IMR-90 (cell line): ENCODE results near the gene TRMT2B. TPM values are rescaled to one million over a fixed set of nuclear protein-coding genes. Genes with fewer than 3 reads are reported as not detected.
A peak's percentile ranks its signal among the peaks of the same experiment; 100 is the strongest.

Source experiments
- ATAC-seq: fragments of 200-7000 bp; cut with Tn5 transposase; 2 replicates; pipeline ENCODE4 v1.9.1; 2020; ENCODE audit warnings: low read depth, mild to moderate bottlenecking, moderate library complexity
- BruUV-seq: library from RNA; stranded (reverse); fragments of 400-500 nt; replicated peaks from 2 replicates; lab custom pipeline; 2021; lab: Mats Ljungman, UMichigan
- CTCF ChIA-PET: fragments of 300-600 bp; formaldehyde crosslinking; extraction: SDS; loops from one replicate; lab custom pipeline; 2021; ENCODE audit warnings: antibody characterized with exemption; lab: Yijun Ruan, JAX
- POLR2A ChIA-PET: fragments of 300-600 bp; sonication (Branson Sonifier 250); formaldehyde crosslinking; loops from one replicate; lab custom pipeline; 2022; ENCODE audit warnings: antibody characterized with exemption; ENCODE audit not compliant: unreplicated experiment; lab: Charles Lee
- DNase-seq: peaks from one replicate; pipeline ENCODE4 v3.0.0; 2013
- H2AFZ ChIP-seq: replicated peaks from 2 replicates; pipeline ENCODE3; 2013; ENCODE audit warnings: low read length, mild to moderate bottlenecking; ENCODE audit not compliant: poor library complexity
- H2AK5ac ChIP-seq: 2 replicates; pipeline ENCODE4 v1.6.1; 2013; ENCODE audit warnings: low read depth, low read length, inconsistent platforms
- H2AK9ac ChIP-seq: replicated peaks from 2 replicates; pipeline ENCODE3; 2013; ENCODE audit warnings: mild to moderate bottlenecking, low read depth, low read length, moderate library complexity; ENCODE audit not compliant: poor library complexity
- H2BK120ac ChIP-seq: 2 replicates; pipeline ENCODE4 v1.6.1; 2013; ENCODE audit warnings: low read depth, low read length, inconsistent platforms
- H2BK15ac ChIP-seq: 3 replicates; pipeline ENCODE4 v1.6.1; 2013; ENCODE audit warnings: low read depth, low read length, inconsistent platforms
- H2BK20ac ChIP-seq: 2 replicates; pipeline ENCODE4 v1.6.1; 2013; ENCODE audit warnings: low read depth, mild to moderate bottlenecking, inconsistent platforms, low read length, moderate library complexity
- H2BK5ac ChIP-seq: 2 replicates; pipeline ENCODE4 v1.6.1; 2013; ENCODE audit warnings: mild to moderate bottlenecking, low read depth, low read length, inconsistent platforms; ENCODE audit not compliant: poor library complexity, severe bottlenecking
- H3K14ac ChIP-seq: replicated peaks from 2 replicates; pipeline ENCODE4 v1.6.1; 2013; ENCODE audit warnings: low read depth, low read length, inconsistent platforms
- H3K18ac ChIP-seq: 2 replicates; pipeline ENCODE4 v1.6.1; 2013; ENCODE audit warnings: low read depth, low read length, control low read depth
- H3K23ac ChIP-seq: 2 replicates; pipeline ENCODE4 v1.6.1; 2013; ENCODE audit warnings: low read depth, low read length, inconsistent platforms
- H3K27ac ChIP-seq: 2 replicates; pipeline ENCODE4 v1.5.1; 2013; ENCODE audit warnings: mild to moderate bottlenecking, control low read depth, low read length; ENCODE audit not compliant: insufficient read depth
- H3K27me3 ChIP-seq: 2 replicates; pipeline ENCODE4 v1.6.1; 2013; ENCODE audit warnings: low read length; ENCODE audit not compliant: control insufficient read depth, insufficient read depth
- H3K36me3 ChIP-seq: 2 replicates; pipeline ENCODE4 v1.6.1; 2013; ENCODE audit warnings: low read length, mixed read lengths; ENCODE audit not compliant: control insufficient read depth, insufficient read depth
- H3K4ac ChIP-seq: 2 replicates; pipeline ENCODE4 v1.6.1; 2013; ENCODE audit warnings: low read depth, low read length, inconsistent platforms
- H3K4me1 ChIP-seq: 2 replicates; pipeline ENCODE4 v1.6.1; 2013; ENCODE audit warnings: low read length, mixed read lengths; ENCODE audit not compliant: control insufficient read depth, insufficient read depth
- H3K4me2 ChIP-seq: 2 replicates; pipeline ENCODE4 v1.6.1; 2013; ENCODE audit warnings: low read depth, mild to moderate bottlenecking, control low read depth, low read length, moderate library complexity
- H3K4me3 ChIP-seq: 2 replicates; pipeline ENCODE4 v1.5.1; 2013; ENCODE audit warnings: low read depth, mild to moderate bottlenecking, control low read depth, low read length, moderate library complexity; ENCODE audit not compliant: insufficient read depth
- H3K56ac ChIP-seq: 2 replicates; pipeline ENCODE4 v1.6.1; 2013; ENCODE audit warnings: low read length, inconsistent platforms; ENCODE audit not compliant: insufficient read depth; ENCODE audit errors: extremely low read depth
- H3K79me1 ChIP-seq, 2 experiments: 2 replicates each; pipeline ENCODE4 v1.6.1; 2013; ENCODE audit warnings: low read length in 2 of 2, inconsistent platforms in 1 of 2, low read depth in 1 of 2
- H3K9ac ChIP-seq: 2 replicates; pipeline ENCODE4 v1.6.1; 2013; ENCODE audit warnings: low read depth, low read length, control low read depth
- H3K9me1 ChIP-seq: 2 replicates; pipeline ENCODE4 v1.6.1; 2013; ENCODE audit warnings: low read length, inconsistent platforms; ENCODE audit not compliant: insufficient read depth
- H3K9me3 ChIP-seq: 2 replicates; pipeline ENCODE4 v1.6.1; 2013; ENCODE audit warnings: low read length; ENCODE audit not compliant: control insufficient read depth, insufficient read depth
- H4K20me1 ChIP-seq: 2 replicates; pipeline ENCODE4 v1.6.1; 2013; ENCODE audit warnings: low read length, inconsistent platforms; ENCODE audit not compliant: insufficient read depth
- H4K5ac ChIP-seq: 2 replicates; pipeline ENCODE4 v1.6.1; 2013; ENCODE audit warnings: mild to moderate bottlenecking, low read depth, low read length, control low read depth
- H4K8ac ChIP-seq, 2 experiments: 2 replicates each; pipeline ENCODE4 v1.6.1; 2013; ENCODE audit warnings: low read depth in 2 of 2, low read length in 2 of 2, control low read depth in 1 of 2, inconsistent platforms in 1 of 2
- H4K91ac ChIP-seq: 2 replicates; pipeline ENCODE4 v1.6.1; 2013; ENCODE audit warnings: low read depth, low read length, inconsistent platforms; ENCODE audit not compliant: insufficient read depth
- BHLHE40 ChIP-seq: fragments of 150-350 bp; IDR thresholded peaks from 2 replicates; pipeline ENCODE4 v1.6.1; 2016; ENCODE audit warnings: mild to moderate bottlenecking, low read depth, low read length
- MAFK ChIP-seq: IDR thresholded peaks from 2 replicates; pipeline ENCODE4 v1.6.1; 2012; ENCODE audit warnings: low read depth, low read length, improper control_type of control experiment
- NFE2L2 ChIP-seq: fragments of 150-350 bp; IDR thresholded peaks from 2 replicates; pipeline ENCODE4 v1.6.1; 2016; ENCODE audit warnings: low read depth, mild to moderate bottlenecking, low read length
- POLR2A ChIP-seq: IDR thresholded peaks from 2 replicates; pipeline ENCODE4 v1.6.1; 2012; ENCODE audit warnings: mild to moderate bottlenecking, low read depth, low read length
- RCOR1 ChIP-seq: IDR thresholded peaks from 2 replicates; pipeline ENCODE4 v1.6.1; 2012; ENCODE audit warnings: mild to moderate bottlenecking, low read length, improper control_type of control experiment; ENCODE audit not compliant: insufficient replicate concordance
- WGBS, 2 experiments: methylation state at CpG; one replicate each; pipeline versions ENCODE4 v1.1.5 to v1.1.7; 2013; ENCODE audit warnings: missing lambda C conversion rate in 2 of 2; ENCODE audit not compliant: insufficient read length in 1 of 2; ENCODE audit errors: extremely low coverage in 2 of 2; 5-methylcytosine and 5-hydroxymethylcytosine counted together
- dilution Hi-C: fragments of 300-500 bp; cut with HindIII; formaldehyde crosslinking; loops from one replicate; pipeline ENCODE4 v1.14.3; 2018; ENCODE audit warnings: low sequenced_read_pairs; ENCODE audit not compliant: unreplicated experiment
- in situ Hi-C: fragments of 300-500 bp; cut with MboI; formaldehyde crosslinking; loops from 3 replicates; pipeline ENCODE4 v1.14.3; 2019; ENCODE audit warnings: low sequenced_read_pairs, inconsistent platforms, mixed read lengths
- intact Hi-C: fragments of 100-400 bp; cut with micrococcal nuclease; formaldehyde crosslinking; loops from 2 replicates; pipeline ENCODE4 v1.10.0; 2022
- polyA plus RNA-seq, 3 experiments: library from polyadenylated mRNA; depleted of rRNA; stranded (reverse); fragments of >200 nt; gene quantifications; 2 replicates each; pipeline ENCODE4 v1.2.3, GENCODE V29; 2012; ENCODE audit warnings: low replicate concordance in 1 of 3
- total RNA-seq: library from RNA; depleted of rRNA; stranded (reverse); fragments of >200 nt; gene quantifications from 2 replicates; pipeline ENCODE4 v1.2.3, GENCODE V29; 2012
- TF ChIP-seq, protein P1 (sequence below): fragments of 150-350 bp; IDR thresholded peaks from 2 replicates; pipeline ENCODE4 v1.6.1; 2017; ENCODE audit warnings: mild to moderate bottlenecking, antibody characterized with exemption, low read length, low read depth

Gene TRMT2B
- total and polyA plus RNA-seq, 2 of the 4 experiments (the other 2 are of a cell fraction): 7.7 to 13.4 TPM

DNA sequence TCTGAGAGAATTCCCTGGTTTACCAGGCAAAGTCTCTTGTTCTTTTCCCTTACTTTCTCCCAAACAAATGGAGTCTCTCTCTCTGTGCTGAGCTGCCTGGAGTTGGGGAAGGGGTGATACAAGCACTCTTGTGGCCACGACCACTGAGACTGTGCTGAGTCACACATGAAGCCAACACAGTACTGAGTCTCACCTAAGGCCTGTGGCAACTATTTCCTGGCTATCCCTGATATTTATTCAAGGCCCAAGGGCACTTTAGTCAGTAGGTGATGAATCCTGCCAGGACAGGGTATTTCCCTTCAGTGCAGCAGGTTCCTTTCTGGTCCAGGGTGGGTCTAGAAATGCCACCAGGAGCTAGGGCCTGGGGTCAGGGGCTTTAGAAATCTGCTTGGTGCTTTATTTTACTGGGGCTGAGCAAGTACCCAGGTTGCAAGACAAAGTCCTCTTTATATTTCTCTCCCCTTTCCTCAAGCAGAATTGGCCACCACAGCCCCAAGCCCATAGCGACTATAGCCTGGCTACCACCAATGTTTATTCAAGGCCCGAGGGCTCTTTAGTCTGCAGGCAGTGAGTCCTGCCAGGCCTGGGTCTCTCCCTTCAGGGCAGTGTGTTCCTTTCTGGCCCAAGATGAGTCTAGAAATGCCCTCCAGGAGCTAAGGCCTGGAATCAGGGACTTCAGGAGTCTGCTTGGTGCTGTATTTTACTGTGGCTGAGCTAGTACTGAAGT lies 71.9 kb downstream of the TRMT2B start:
- H4K5ac ChIP-seq: no peak overlapping the region; the same call in 1 of the 2 replicates
- H3K27me3 ChIP-seq: no peaks in the 10 kb centered on the region
- peak overlapping the region; percentile 24; the same call in 1 of the 2 replicates for H4K91ac ChIP-seq
- no peak overlapping the region for H3K4me2 ChIP-seq
- peaks cover 4% of the 10 kb centered on the region for H3K9me1 ChIP-seq
- H3K4me3 ChIP-seq: no peak overlapping the region
- H3K18ac ChIP-seq: peak overlapping the region; percentile 37; the same call in 1 of the 2 replicates
- H2AFZ ChIP-seq: peak overlapping the region; percentile 66
- no peak overlapping the region for H2BK15ac ChIP-seq
- H3K9me3 ChIP-seq: no peaks in the 10 kb centered on the region
- no peak overlapping the region; the same call in 1 of the 2 replicates for H3K27ac ChIP-seq
- peak overlapping the region; percentile 40; the same call in 1 of the 2 replicates for H2BK20ac ChIP-seq
- WGBS, 2 experiments: 40% methylated on average over 1 of the region's 3 CpGs; no CpG with 5 or more reads in 1 of the 2 experiments
- intact Hi-C loops: no loop called here
- in situ Hi-C loops: no loop called here
- TF ChIP-seq, protein P1, sequence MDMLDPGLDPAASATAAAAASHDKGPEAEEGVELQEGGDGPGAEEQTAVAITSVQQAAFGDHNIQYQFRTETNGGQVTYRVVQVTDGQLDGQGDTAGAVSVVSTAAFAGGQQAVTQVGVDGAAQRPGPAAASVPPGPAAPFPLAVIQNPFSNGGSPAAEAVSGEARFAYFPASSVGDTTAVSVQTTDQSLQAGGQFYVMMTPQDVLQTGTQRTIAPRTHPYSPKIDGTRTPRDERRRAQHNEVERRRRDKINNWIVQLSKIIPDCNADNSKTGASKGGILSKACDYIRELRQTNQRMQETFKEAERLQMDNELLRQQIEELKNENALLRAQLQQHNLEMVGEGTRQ: no peak
- no peak for TF ChIP-seq BHLHE40
- TF ChIP-seq NFE2L2: no peak
- TF ChIP-seq RCOR1: no peak
- no peak for TF ChIP-seq MAFK
- TF ChIP-seq POLR2A: no peak
- no peaks in the 10 kb centered on the region for H4K20me1 ChIP-seq
- H3K36me3 ChIP-seq: no peaks in the 10 kb centered on the region
- no TSS peak for BruUV-seq
- peaks cover 12% of the 10 kb centered on the region; the same call in 1 of the 2 replicates for H3K4me1 ChIP-seq
- H3K4ac ChIP-seq: peak overlapping the region; percentile 57
- ChIA-PET CTCF (interaction anchor here (0.6 kb wide), 1 partner anchor 10 kb away, joined by 3 read pairs; no protein-coding TSS in a partner anchor), POLR2A (no interaction called here)
- no peak overlapping the region; the same call in none of the 2 replicates for H3K14ac ChIP-seq
- peak overlapping the region; percentile 50 for H2AK5ac ChIP-seq
- H2AK9ac ChIP-seq: no peak overlapping the region
- H3K56ac ChIP-seq: no peak overlapping the region
- H3K23ac ChIP-seq: no peak overlapping the region
- dilution Hi-C loops: no loop called here
- H3K79me1 ChIP-seq: no peaks in the 10 kb centered on the region
- peak overlapping the region; percentile 68 for H2BK120ac ChIP-seq
- DNase-seq (peak; percentile 22), ATAC-seq (peak; percentile 35)
- H4K8ac ChIP-seq: peak overlapping the region in 1 of 2 experiments; percentile 53; a peak in 2 of 4 replicates
- peak overlapping the region; percentile 67 for H2BK5ac ChIP-seq
- no peak overlapping the region for H3K9ac ChIP-seq
